Measurements from ENCODE around the gene MRPS15.
A peak's percentile ranks its signal among the peaks of the same experiment; 100 is the strongest.

MRPS15 gene

DNA sequence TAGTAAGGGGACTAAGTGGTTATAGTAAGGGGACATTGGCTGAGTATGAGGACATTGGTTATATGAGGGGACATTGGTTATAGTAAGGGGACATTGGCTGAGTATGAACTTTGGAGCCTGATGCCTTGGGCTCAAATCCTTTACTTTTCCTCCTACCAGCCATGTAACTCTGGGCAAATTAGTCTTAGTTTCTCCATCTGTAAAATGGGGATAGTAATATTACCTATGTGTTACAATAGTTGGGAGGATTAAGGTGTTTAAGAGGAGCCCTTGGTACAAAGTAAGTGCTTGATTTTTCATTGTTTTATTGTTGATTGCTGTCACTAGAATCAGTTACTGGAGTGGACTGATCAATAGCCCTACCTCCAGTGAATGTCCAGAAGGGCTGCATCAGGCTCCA lies 16.7 kb downstream of the MRPS15 start:
- H3K14ac ChIP-seq (ENCODE audit: low read length) = no peak overlapping the region
- no peak overlapping the region for H2BK120ac ChIP-seq (ENCODE audit: insufficient read depth, low read length, poor library complexity)
- no peak overlapping the region for H3K4me3 ChIP-seq (ENCODE audit: low read depth, low read length)
- H2BK5ac ChIP-seq (ENCODE audit: low read depth, low read length, poor library complexity) = no peak overlapping the region
- H3K23ac ChIP-seq (ENCODE audit: low read length) = no peak overlapping the region
- no peaks in the 10 kb centered on the region for H3K27me3 ChIP-seq (ENCODE audit: insufficient read depth, low read length)
- no peak overlapping the region for H3K4me2 ChIP-seq (ENCODE audit: low read length)
- H3K4me1 ChIP-seq (ENCODE audit: control insufficient read depth in 1 of 2, insufficient read depth in 2 of 2, low read length in 2 of 2) = peaks cover 4 to 10% of the 10 kb centered on the region in 2 experiments
- no peak overlapping the region for H2BK12ac ChIP-seq (ENCODE audit: low read length)
- H4K8ac ChIP-seq (ENCODE audit: low read depth, low read length) = no peak overlapping the region
- no peak overlapping the region for H3K18ac ChIP-seq (ENCODE audit: low read length)
- no peaks in the 10 kb centered on the region for H3K9me3 ChIP-seq (ENCODE audit: insufficient read depth, low read depth, low read length)
- no peak overlapping the region for H3K9ac ChIP-seq (ENCODE audit: low read length)
- DNase-seq = no peak
- no peak overlapping the region for H2AFZ ChIP-seq (ENCODE audit: insufficient read depth, low read length, poor library complexity)
- H3K36me3 ChIP-seq (ENCODE audit: control insufficient read depth in 1 of 2, insufficient read depth in 2 of 2, low read length in 2 of 2) = no peaks in the 10 kb centered on the region
- no peak overlapping the region for H4K12ac ChIP-seq (ENCODE audit: low read depth, low read length)
- no peak overlapping the region for H3K4ac ChIP-seq (ENCODE audit: low read depth, low read length)
- H3K79me2 ChIP-seq (ENCODE audit: control insufficient read depth, insufficient read depth, low read length, poor library complexity) = no peaks in the 10 kb centered on the region
- peaks cover 6% of the 10 kb centered on the region for H3K79me1 ChIP-seq (ENCODE audit: low read length)
- no peak overlapping the region for H2AK5ac ChIP-seq (ENCODE audit: low read length)
- no peak overlapping the region for H4K91ac ChIP-seq (ENCODE audit: low read depth, low read length)
- H3K27ac ChIP-seq (ENCODE audit: low read depth, low read length) = no peak overlapping the region

DNA sequence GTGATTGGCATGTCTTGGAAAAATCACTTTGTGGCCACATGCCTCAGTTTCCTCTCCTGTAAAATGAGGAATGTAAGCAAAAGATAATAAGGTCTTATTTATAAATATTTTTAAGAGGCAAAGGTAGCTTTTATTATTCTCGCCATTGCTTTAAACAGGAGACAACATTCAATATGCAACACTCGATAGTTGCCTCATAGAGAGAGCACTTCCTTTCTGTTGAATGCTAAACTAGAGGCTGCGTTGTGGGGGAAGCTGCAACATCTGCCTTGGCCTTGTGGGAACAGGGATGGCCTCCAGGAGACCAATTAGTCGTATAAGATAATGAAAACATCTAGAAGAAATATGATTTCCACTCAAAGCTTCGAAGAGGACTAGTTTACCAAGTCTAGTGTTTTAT lies 17.4 kb downstream of the MRPS15 start:
- Histone ChIP-seq H3K27me3 (ENCODE audit: insufficient read depth, low read length) (no peaks in the 10 kb centered on the region), H3K9me3 (ENCODE audit: insufficient read depth, low read depth, low read length) (no peaks in the 10 kb centered on the region), H4K91ac (ENCODE audit: low read depth, low read length) (no peak overlapping the region), H3K4me1 (ENCODE audit: control insufficient read depth in 1 of 2, insufficient read depth in 2 of 2, low read length in 2 of 2) (peaks cover 4 to 10% of the 10 kb centered on the region in 2 experiments), H3K4ac (ENCODE audit: low read depth, low read length) (no peak overlapping the region), H4K12ac (ENCODE audit: low read depth, low read length) (no peak overlapping the region), H3K79me2 (ENCODE audit: control insufficient read depth, insufficient read depth, low read length, poor library complexity) (no peaks in the 10 kb centered on the region), H4K8ac (ENCODE audit: low read depth, low read length) (no peak overlapping the region), H3K4me2 (ENCODE audit: low read length) (no peak overlapping the region), H3K18ac (ENCODE audit: low read length) (no peak overlapping the region), H3K4me3 (ENCODE audit: low read depth, low read length) (no peak overlapping the region), H2BK120ac (ENCODE audit: insufficient read depth, low read length, poor library complexity) (no peak overlapping the region), H3K79me1 (ENCODE audit: low read length) (peaks cover 6% of the 10 kb centered on the region), H2AFZ (ENCODE audit: insufficient read depth, low read length, poor library complexity) (no peak overlapping the region), H2BK12ac (ENCODE audit: low read length) (peak overlapping the region; percentile 17), H3K23ac (ENCODE audit: low read length) (no peak overlapping the region), H2BK5ac (ENCODE audit: low read depth, low read length, poor library complexity) (no peak overlapping the region), H3K14ac (ENCODE audit: low read length) (no peak overlapping the region), H3K36me3 (ENCODE audit: control insufficient read depth in 1 of 2, insufficient read depth in 2 of 2, low read length in 2 of 2) (no peaks in the 10 kb centered on the region), H3K27ac (ENCODE audit: low read depth, low read length) (no peak overlapping the region), H2AK5ac (ENCODE audit: low read length) (no peak overlapping the region), H3K9ac (ENCODE audit: low read length) (no peak overlapping the region)
- no CpG with 5 or more reads among the region's 5 CpGs for WGBS (ENCODE audit: extremely low coverage, insufficient coverage, insufficient read length)
- DNase-seq = no peak

DNA sequence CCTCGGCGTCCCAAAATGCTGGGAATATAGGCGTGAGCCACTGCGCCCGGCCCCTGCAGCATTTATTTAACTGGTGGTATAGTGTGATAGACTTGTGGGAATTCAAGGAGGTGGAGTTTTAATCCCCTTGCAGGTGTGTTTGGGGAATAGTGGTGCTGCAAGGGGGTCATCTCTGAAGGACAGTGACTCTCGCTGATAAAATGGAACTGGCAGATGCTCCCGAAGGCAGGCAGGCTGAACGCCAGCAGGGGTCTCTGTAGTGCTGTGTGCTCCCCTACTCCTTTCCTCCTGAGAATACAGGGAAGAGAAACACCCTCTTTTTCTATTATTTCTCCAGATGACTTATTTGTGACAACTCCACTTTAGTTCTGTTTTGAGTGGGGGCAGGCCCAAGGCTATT lies 17.9 kb downstream of the MRPS15 start:
- DNase-seq = no peak
- Histone ChIP-seq H3K23ac (ENCODE audit: low read length) (no peak overlapping the region), H3K18ac (ENCODE audit: low read length) (no peak overlapping the region), H2BK5ac (ENCODE audit: low read depth, low read length, poor library complexity) (no peak overlapping the region), H3K79me2 (ENCODE audit: control insufficient read depth, insufficient read depth, low read length, poor library complexity) (no peaks in the 10 kb centered on the region), H2BK12ac (ENCODE audit: low read length) (no peak overlapping the region), H2AK5ac (ENCODE audit: low read length) (no peak overlapping the region), H3K27me3 (ENCODE audit: insufficient read depth, low read length) (no peaks in the 10 kb centered on the region), H3K14ac (ENCODE audit: low read length) (no peak overlapping the region), H3K4me1 (ENCODE audit: control insufficient read depth in 1 of 2, insufficient read depth in 2 of 2, low read length in 2 of 2) (peaks cover 4 to 10% of the 10 kb centered on the region in 2 experiments), H3K36me3 (ENCODE audit: control insufficient read depth in 1 of 2, insufficient read depth in 2 of 2, low read length in 2 of 2) (no peaks in the 10 kb centered on the region), H4K91ac (ENCODE audit: low read depth, low read length) (no peak overlapping the region), H3K4ac (ENCODE audit: low read depth, low read length) (no peak overlapping the region), H3K27ac (ENCODE audit: low read depth, low read length) (no peak overlapping the region), H4K8ac (ENCODE audit: low read depth, low read length) (no peak overlapping the region), H3K9me3 (ENCODE audit: insufficient read depth, low read depth, low read length) (no peaks in the 10 kb centered on the region), H3K9ac (ENCODE audit: low read length) (no peak overlapping the region), H4K12ac (ENCODE audit: low read depth, low read length) (peak overlapping the region; percentile 26), H3K79me1 (ENCODE audit: low read length) (peaks cover 6% of the 10 kb centered on the region), H2BK120ac (ENCODE audit: insufficient read depth, low read length, poor library complexity) (no peak overlapping the region), H3K4me2 (ENCODE audit: low read length) (no peak overlapping the region), H3K4me3 (ENCODE audit: low read depth, low read length) (no peak overlapping the region), H2AFZ (ENCODE audit: insufficient read depth, low read length, poor library complexity) (no peak overlapping the region)
- WGBS (ENCODE audit: extremely low coverage, insufficient coverage, insufficient read length) = no CpG with 5 or more reads among the region's 8 CpGs

DNA sequence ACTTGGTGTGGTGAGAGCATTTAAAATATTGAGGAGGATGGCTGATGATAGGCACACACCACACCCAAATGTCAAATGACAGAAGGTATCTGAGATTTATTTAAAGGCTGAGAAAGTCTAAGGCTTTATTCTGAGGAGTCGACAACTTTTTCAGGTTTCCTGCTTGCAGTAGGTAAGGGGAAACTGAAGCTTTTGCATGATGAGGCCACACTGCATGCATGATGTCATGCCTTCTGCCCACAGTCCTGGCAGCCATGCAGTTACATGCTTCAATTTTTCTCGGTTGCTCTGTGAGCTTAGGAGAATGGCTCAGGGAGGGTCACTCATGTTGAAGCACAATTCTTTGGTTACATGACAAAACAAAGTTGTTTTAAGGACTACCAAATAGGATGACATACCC lies 20.9 kb downstream of the MRPS15 start:
- Histone ChIP-seq H3K27ac (ENCODE audit: low read depth, low read length) (no peak overlapping the region), H3K18ac (ENCODE audit: low read length) (no peak overlapping the region), H4K8ac (ENCODE audit: low read depth, low read length) (no peak overlapping the region), H3K79me2 (ENCODE audit: control insufficient read depth, insufficient read depth, low read length, poor library complexity) (no peaks in the 10 kb centered on the region), H3K9me3 (ENCODE audit: insufficient read depth, low read depth, low read length) (no peaks in the 10 kb centered on the region), H3K4me2 (ENCODE audit: low read length) (no peak overlapping the region), H3K9ac (ENCODE audit: low read length) (no peak overlapping the region), H2BK120ac (ENCODE audit: insufficient read depth, low read length, poor library complexity) (no peak overlapping the region), H3K4me3 (ENCODE audit: low read depth, low read length) (no peak overlapping the region), H3K36me3 (ENCODE audit: control insufficient read depth in 1 of 2, insufficient read depth in 2 of 2, low read length in 2 of 2) (no peaks in the 10 kb centered on the region), H2AFZ (ENCODE audit: insufficient read depth, low read length, poor library complexity) (no peak overlapping the region), H3K14ac (ENCODE audit: low read length) (no peak overlapping the region), H3K4ac (ENCODE audit: low read depth, low read length) (no peak overlapping the region), H3K27me3 (ENCODE audit: insufficient read depth, low read length) (no peaks in the 10 kb centered on the region), H4K12ac (ENCODE audit: low read depth, low read length) (no peak overlapping the region), H2BK5ac (ENCODE audit: low read depth, low read length, poor library complexity) (no peak overlapping the region), H2AK5ac (ENCODE audit: low read length) (no peak overlapping the region), H3K23ac (ENCODE audit: low read length) (no peak overlapping the region), H2BK12ac (ENCODE audit: low read length) (no peak overlapping the region), H3K4me1 (ENCODE audit: control insufficient read depth in 1 of 2, insufficient read depth in 2 of 2, low read length in 2 of 2) (peaks cover 8 to 19% of the 10 kb centered on the region in 2 experiments), H3K79me1 (ENCODE audit: low read length) (peaks cover 11% of the 10 kb centered on the region), H4K91ac (ENCODE audit: low read depth, low read length) (no peak overlapping the region)
- no CpG with 5 or more reads among the region's 2 CpGs for WGBS (ENCODE audit: extremely low coverage, insufficient coverage, insufficient read length)
- no peak for DNase-seq

Data from trophoblast cell (in vitro differentiated cells and primary cell).